ENCODE measurements around the gene INPP5A.

GRCh38 chr10:132766291-132766690, 228.7 kb downstream of the INPP5A start:
- TF ChIP-seq RFX5 (IDR thresholded peaks at IDR 0.05; ENCODE audit: low read depth, low read length) (no peak), CTCF (IDR thresholded peaks at IDR 0.05 in 2 of 3, conservative IDR thresholded peaks at IDR 0.05 in 1 of 3; ENCODE audit: control insufficient read depth in 2 of 3, extremely low read depth in 1 of 3, insufficient read depth in 1 of 3, low read depth in 3 of 3, low read length in 3 of 3) (no peak), NFIC (IDR thresholded peaks at IDR 0.05; ENCODE audit: low read depth, low read length) (no peak), RAD21 (IDR thresholded peaks at IDR 0.05; ENCODE audit: insufficient read depth, low read depth, low read length) (no peak), PKNOX1 (IDR thresholded peaks at IDR 0.05) (no peak), SIX5 (IDR thresholded peaks at IDR 0.05; ENCODE audit: low read depth, low read length, severe bottlenecking) (no peak), ASH2L (IDR thresholded peaks at IDR 0.05; ENCODE audit: borderline replicate concordance, low read depth) (no peak), POLR2AphosphoS5 (IDR thresholded peaks at IDR 0.05; ENCODE audit: low read length) (no peak), EED (IDR thresholded peaks at IDR 0.05; ENCODE audit: low read depth) (no peak), SUZ12 (IDR thresholded peaks at IDR 0.05; ENCODE audit: unreplicated experiment) (no peak), CHD1 (IDR thresholded peaks at IDR 0.05; ENCODE audit: low read depth, low read length) (no peak), USF1 (IDR thresholded peaks at IDR 0.05; ENCODE audit: borderline replicate concordance, extremely low read length, insufficient read depth, low read depth, low read length) (no peak), ATF3 (IDR thresholded peaks at IDR 0.05; ENCODE audit: borderline replicate concordance, extremely low read depth, low read depth, low read length) (no peak)
- TF ChIP-seq, protein P1, sequence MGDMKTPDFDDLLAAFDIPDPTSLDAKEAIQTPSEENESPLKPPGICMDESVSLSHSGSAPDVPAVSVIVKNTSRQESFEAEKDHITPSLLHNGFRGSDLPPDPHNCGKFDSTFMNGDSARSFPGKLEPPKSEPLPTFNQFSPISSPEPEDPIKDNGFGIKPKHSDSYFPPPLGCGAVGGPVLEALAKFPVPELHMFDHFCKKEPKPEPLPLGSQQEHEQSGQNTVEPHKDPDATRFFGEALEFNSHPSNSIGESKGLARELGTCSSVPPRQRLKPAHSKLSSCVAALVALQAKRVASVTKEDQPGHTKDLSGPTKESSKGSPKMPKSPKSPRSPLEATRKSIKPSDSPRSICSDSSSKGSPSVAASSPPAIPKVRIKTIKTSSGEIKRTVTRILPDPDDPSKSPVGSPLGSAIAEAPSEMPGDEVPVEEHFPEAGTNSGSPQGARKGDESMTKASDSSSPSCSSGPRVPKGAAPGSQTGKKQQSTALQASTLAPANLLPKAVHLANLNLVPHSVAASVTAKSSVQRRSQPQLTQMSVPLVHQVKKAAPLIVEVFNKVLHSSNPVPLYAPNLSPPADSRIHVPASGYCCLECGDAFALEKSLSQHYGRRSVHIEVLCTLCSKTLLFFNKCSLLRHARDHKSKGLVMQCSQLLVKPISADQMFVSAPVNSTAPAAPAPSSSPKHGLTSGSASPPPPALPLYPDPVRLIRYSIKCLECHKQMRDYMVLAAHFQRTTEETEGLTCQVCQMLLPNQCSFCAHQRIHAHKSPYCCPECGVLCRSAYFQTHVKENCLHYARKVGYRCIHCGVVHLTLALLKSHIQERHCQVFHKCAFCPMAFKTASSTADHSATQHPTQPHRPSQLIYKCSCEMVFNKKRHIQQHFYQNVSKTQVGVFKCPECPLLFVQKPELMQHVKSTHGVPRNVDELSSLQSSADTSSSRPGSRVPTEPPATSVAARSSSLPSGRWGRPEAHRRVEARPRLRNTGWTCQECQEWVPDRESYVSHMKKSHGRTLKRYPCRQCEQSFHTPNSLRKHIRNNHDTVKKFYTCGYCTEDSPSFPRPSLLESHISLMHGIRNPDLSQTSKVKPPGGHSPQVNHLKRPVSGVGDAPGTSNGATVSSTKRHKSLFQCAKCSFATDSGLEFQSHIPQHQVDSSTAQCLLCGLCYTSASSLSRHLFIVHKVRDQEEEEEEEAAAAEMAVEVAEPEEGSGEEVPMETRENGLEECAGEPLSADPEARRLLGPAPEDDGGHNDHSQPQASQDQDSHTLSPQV (IDR thresholded peaks at IDR 0.05): no peak

All from GM12878 (cell line).